GM21447 (cell line): ENCODE data around the gene SSH3.

Source experiments
- ATAC-seq: cut with Tn5 transposase; IDR thresholded peaks from one replicate; pipeline ENCODE4 v1.9.1; 2021; ENCODE audit not compliant: unreplicated experiment

The SSH3 gene

GRCh38 chr11:67278939-67279588, 24.3 kb upstream of the SSH3 start:
- ATAC-seq: no peak

- no peak for ATAC-seq
These were observed 23.6 kb upstream of the SSH3 start for GRCh38 chr11:67279589-67280340.

GRCh38 chr11:67280341-67280787, 23.0 kb upstream of the SSH3 start:
- no peak for ATAC-seq

- ATAC-seq: no peak
These were observed 22.4 kb upstream of the SSH3 start for GRCh38 chr11:67280788-67281551.

- no peak for ATAC-seq
These were observed 21.7 kb upstream of the SSH3 start for GRCh38 chr11:67281552-67282150.

- no peak for ATAC-seq
These were observed 21.0 kb upstream of the SSH3 start for GRCh38 chr11:67282155-67282875.

- no peak for ATAC-seq
These were observed 20.4 kb upstream of the SSH3 start for GRCh38 chr11:67282876-67283371.

GRCh38 chr11:67283481-67283963, 19.8 kb upstream of the SSH3 start:
- no peak for ATAC-seq

GRCh38 chr11:67284811-67285540, 18.4 kb upstream of the SSH3 start:
- ATAC-seq: no peak

GRCh38 chr11:67285541-67286498, 17.5 kb upstream of the SSH3 start:
- ATAC-seq: no peak

- no peak for ATAC-seq
These were observed 16.6 kb upstream of the SSH3 start for GRCh38 chr11:67286621-67287333.

GRCh38 chr11:67287355-67288197, 15.8 kb upstream of the SSH3 start:
- ATAC-seq: no peak

- no peak for ATAC-seq
These were observed 15.2 kb upstream of the SSH3 start for GRCh38 chr11:67288198-67288451.

GRCh38 chr11:67288452-67289225, 14.7 kb upstream of the SSH3 start:
- peak; percentile 56 for ATAC-seq

- ATAC-seq: peak; percentile 25
These were observed 14.1 kb upstream of the SSH3 start, which contains the start of gene ANKRD13D for GRCh38 chr11:67289226-67289650. Gene ANKRD13D (plus strand): TSS chr11:67289303. CDS start chr11:67289461, 158 bp downstream.
